Superior temporal gyrus (tissue), 1 donor: ENCODE measurements around the gene SPEM3.

Experiments
- DNase-seq: peaks from one replicate; pipeline ENCODE4 v3.0.0-alpha.2; 2016; ENCODE audit errors: extremely low spot score

The SPEM3 gene

DNA sequence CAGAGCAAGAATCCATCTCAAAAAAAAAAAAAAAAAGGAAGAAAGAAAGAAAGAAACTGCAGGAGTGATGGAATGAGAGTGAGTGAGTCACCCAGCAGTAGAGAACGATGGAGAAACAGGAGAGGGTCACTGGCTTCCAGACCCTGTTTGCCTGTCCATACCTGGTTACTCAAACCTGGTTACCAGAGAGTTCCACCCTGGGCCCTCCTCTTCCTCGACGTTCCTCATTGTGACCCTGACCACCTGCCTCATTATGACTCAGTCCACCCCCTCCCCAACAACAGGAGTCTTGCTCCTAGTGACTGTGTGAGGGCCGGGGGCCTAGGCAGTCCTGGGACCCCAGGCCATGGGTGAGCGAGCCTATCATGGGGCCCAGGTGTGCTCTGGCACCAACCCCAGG, at the start of gene SPEM3:
TSS of gene SPEM3 (plus strand) at position 301 of the 400 bp plus-strand sequence. CDS start at position 347, 46 bp downstream.
- DNase-seq: no peak

DNA sequence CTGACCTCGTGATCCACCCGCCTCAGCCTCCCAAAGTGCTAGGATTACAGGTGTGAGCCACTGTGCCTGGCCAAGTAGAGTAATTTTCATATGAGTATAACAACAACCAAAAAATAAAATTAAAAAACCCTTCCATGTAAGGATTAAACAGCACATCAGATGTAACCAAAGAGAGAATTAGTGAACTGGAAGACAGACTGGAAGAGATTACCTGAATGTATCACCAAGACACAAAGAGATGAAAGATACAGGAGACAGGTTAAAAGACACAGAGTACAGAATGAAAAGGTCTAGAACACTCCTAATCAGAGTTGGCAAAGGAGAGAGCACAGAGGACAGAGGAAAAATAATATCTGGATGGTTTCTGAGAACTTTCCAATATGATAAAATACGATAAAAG, 49.5 kb upstream of the SPEM3 start:
- DNase-seq: no peak

DNA sequence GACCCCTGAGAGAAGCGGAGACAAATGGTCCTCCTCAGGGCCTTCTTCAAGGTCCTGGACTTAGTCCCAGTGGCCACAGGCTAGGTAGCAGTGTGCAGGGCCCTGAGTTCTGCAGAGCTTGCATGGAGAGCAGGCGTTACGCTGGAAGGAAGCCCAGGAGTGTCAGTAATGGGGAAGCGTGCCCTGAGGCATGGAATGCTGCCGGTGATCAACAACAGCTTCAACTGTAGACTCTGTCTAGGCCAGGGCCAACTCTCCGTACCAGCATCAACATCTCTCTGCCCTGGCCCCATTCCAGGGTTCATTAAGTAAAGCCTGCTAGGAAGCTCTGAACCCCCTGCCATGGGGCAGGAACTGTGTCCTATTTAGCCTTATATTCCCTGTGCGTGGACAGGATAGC, 48.3 kb upstream of the SPEM3 start:
- DNase-seq: no peak

DNA sequence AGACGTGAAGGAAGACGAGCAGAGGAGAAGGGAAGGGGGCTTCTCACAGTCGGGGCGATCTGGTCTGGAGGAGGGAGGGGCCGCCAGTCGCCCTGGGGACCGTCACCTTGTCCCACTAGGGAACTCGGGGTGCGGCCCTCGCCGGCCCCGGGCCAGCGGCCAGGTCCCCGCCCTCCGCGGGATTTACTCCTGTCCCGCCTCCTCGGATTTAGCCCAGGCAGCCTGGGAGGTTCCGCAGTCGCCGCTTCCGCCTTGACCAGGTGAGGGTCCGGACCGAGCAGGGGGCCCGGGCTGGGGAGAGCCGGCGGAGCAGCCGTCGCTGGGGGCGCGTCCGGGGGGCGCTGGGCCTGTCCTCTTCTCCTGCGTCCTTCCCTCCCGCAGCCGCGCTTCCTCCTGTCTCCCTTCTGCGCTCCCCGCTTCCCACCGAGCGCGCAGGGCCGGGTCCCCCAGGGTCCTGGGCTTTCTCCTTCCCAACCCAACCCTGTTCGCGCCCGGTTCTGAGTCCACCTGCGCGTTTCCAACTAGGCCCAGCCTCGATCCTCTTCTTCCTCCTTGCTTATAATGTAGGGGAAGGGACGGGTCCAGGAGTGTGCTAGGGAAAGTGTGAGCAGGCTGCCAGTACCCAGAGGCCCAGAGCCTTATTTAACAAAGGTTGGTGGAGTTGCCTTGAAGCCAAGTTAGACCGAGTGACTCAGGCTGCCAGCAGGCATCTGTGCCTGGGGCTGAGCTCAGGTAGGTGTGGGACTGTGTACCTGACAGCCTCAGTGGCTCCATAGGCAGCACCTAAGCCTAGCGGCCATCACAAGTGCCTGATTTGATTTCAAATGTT, 47.6 kb upstream of the SPEM3 start, which contains the start of gene TNK1:
TSS of gene TNK1 (plus strand) at position 235 of the 829 bp plus-strand sequence. CDS start 1,838 bp downstream, outside the sequence.
- DNase-seq: no peak

DNA sequence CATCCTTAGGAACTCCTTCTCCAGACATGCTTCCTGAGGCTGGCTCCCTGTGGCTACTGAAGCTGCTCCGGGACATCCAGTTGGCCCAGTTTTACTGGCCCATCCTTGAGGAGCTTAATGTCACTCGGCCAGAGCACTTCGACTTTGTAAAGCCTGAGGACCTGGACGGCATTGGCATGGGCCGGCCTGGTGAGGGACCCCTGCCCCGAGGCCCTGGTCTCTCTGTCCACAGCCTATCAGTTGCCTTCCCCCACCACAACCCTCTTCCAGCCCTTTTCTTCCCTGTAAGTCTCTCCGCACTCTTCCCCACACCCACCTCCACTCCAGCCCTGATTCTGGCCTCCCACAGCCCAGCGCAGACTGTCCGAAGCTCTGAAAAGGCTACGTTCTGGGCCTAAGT, 45.8 kb upstream of the SPEM3 start:
- DNase-seq: no peak

DNA sequence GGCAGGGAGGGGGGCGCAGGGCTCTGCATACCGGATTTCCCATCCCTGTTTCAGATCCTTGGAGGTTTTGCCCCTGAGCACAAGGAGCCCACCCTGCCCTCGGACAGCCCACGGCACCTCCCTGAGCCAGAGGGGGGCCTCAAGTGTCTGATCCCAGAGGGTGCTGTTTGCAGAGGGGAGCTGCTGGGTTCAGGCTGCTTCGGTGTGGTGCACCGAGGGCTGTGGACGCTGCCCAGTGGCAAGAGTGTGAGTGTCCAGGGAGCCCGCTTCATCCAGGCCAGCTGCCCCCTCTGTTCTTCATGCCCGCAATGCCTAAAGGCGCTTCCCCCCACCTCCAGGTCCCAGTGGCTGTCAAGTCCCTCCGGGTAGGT, 45.3 kb upstream of the SPEM3 start:
- DNase-seq: no peak

DNA sequence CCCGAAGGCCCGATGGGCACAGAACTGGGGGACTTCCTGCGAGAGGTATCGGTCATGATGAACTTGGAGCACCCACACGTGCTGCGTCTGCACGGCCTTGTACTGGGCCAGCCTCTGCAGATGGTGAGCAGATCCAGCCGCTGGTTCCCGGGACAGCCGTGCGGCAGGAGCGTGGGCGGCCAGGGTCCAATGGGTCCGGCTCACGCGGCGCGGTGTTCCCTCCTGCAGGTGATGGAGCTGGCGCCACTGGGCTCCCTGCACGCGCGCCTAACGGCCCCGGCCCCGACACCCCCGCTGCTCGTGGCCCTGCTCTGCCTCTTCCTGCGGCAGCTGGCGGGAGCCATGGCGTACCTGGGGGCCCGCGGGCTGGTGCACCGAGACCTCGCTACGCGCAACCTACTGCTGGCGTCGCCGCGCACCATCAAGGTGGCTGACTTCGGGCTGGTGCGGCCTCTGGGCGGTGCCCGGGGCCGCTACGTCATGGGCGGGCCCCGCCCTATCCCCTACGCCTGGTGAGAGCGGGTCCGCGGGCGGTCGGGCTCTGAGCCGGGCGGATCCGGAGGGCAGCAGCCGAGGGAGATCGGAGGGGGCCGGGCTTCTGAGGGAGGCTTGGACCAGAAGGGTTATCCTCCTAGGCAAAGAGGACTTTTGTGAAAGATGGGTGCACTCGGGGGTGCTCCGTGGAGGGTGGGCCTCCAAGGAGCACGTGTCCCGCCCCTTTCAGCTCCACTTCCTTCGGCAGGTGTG, 44.7 kb upstream of the SPEM3 start:
- no peak for DNase-seq

DNA sequence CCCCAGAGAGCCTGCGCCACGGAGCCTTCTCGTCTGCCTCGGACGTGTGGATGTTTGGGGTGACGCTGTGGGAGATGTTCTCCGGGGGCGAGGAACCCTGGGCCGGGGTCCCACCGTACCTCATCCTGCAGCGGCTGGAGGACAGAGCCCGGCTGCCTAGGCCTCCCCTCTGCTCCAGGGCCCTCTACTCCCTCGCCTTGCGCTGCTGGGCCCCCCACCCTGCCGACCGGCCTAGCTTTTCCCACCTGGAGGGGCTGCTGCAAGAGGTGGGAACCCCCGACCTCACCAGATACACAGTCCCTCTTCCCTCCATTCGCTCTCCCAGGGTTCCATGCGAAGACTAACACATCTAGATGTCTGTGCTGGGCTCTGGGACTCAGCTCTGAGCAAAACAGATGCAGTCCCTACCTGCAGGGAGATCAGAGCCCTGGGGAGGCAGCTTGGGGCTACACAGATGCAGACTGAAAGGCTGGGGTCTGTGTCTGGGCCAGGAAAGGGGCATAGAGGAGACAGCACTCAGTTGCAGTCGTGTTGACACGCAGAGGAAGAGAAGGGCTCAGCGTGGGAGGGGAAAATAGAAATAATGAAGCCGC, 44.1 kb upstream of the SPEM3 start:
- DNase-seq: no peak

DNA sequence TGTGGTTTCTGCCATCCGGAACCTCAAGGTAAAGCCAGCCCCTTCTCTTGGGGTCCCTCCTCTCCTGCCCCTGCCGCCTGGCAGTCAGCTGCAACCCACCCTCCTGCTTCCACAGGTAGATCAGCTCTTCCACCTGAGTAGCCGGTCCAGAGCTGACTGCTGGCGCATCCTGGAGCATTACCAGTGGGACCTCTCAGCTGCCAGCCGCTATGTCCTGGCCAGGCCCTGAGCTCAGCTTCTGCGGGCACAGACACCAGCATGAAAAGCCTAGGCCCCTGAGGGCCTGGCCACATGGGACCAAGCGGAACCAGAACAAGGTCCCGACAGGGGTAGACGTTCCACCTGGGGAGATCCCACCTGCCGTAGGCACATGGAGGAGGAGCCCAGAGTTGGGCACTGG, 39.8 kb upstream of the SPEM3 start:
- DNase-seq: no peak

DNA sequence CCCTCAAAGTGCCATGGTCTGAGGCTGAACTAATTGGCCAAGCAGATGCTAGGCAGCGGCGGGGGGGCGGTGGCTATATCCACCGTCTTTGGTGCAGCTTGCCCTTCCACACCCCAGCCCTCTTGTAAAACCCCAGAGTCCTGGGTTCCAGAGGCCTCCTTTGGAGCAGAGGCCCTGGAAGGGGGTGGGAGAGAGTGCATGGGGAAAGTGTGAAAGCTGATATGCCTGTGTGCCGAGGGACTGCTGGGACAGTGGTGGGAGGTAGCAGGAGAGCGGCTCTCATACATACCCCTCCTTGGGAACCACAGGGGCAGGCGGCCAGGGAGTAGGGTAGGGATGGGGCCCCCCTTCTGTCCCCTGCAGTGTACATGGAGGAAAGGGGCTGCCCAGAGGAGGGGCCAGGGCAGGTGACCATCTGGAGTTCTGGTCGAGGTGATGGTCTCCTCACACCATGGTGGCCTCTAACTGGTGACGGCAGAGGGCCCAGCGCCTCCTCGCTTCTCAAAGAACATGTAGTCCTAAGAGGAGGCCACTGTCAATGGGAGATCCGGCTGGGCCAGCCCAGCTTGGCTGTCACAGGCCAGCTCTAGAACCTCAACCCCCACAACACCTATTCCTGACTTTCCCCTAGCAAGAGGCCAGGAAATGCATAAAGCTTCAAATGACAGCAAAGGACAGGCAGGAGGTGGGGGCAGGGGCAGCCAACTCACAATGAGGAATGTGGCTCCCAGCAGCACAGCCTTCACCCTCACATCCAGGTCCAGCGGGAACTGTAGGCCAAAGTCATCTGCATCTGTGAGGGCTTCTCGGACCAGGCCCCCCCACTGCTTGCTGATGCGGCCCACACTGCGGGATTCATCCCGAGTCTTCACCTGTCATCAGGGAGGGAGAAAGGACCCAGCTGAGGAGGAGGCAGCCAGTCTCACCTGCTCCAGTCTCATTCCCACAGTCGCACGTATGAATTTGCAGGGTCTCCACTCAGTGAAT, 38.4 kb upstream of the SPEM3 start:
- no peak for DNase-seq

DNA sequence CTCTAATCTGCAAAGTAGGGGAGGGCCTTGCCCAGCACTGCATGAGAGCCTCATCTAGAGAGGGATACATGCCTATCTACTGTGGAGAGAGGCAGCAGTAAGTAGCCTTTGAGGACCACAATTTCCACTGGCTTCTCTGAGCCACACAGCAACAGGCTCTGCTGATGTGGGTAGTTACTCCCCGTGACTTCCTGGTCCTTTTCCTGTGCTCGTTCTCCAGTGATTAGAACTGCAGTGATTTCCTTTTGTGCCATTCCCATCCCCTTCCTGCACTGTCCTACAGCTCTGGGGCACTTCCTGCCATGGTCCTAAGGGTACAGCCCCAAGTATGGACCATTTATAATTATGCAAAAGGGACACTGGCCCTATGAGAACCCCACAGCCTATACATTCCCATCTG, 37.4 kb upstream of the SPEM3 start:
- no peak for DNase-seq

DNA sequence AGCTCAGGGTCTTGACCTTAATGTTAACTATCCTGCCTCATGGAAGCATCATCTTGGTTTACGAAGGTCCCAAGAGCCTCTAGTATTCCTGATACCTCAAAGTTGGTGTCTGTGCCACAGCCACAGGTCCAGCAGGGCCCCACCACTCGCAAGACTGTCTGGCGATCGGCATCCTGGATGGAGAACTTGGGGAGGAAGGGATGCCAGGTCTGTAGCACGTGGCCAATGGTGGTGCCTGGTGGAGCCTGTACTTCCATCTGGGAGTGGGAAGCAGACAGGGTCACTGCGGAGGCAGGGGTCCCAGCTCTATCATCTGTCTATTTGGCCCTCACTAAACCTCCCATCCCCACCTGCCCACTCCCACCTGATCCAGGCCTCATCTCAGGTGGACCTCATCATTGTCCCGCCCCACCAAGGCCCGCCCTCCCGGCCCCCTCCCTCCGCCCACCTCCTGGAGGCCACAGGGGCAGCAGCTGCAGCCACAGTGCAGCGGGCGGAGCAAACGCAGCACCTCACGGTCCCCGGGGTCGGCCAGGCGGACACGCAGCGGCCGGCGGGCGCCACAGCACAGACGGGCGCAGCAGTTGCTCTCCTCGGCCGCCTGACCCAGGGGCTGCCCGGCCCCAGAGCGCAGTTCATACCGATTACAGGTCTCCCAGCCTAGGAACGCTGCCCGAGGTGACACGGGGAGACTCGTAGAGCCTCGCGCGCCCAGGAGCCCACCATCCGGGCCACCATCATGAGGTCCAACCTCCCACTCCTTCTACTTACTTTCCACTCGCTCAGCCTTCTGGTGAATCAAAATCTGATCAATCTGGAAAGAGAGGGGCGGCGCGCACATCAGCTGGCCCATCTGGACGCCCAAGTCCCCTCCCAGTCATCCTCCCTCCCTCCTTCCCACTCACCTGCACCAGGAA, 35.7 kb upstream of the SPEM3 start:
- no peak for DNase-seq

DNA sequence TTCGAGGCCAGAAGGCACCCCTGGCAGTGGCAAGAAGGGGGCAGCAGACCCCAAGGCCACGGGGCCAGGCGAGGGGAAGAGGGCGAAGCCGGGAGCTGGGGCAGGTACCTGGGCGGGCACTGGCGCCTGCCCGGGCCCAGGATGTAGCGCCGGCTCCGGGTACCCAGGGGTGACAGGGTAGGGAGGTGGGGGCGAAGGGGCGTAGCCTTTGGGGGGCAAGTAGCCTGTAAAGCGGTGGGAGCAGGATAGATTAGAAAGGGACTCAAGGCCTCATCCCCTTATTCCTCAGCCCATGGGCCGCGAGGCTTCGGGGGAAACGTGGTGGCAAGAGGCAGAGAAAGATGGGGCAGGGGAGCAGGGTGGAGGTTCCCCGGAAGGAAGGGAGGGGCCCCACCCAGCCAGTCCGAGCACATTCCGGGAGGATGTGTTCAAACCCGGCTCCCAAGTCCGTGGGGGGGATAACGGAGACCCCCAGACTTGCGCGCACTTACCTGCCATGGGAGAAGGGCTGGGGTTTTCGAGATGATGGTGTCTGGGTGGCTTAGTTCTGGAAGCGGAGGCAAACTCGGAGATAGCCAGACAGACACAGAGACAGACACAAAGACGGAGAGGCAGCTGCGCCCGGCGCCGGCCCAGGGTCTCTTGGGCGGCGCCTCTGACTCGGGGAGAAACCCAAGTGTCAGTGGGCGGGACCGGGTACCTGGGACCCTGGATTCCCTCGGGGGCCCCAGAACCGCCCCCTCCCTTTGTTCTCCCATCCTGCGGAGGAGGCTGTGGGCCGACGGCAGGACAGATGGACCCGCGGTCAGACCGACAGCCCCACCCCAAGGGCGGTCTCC, 34.8 kb upstream of the SPEM3 start:
- DNase-seq: no peak

DNA sequence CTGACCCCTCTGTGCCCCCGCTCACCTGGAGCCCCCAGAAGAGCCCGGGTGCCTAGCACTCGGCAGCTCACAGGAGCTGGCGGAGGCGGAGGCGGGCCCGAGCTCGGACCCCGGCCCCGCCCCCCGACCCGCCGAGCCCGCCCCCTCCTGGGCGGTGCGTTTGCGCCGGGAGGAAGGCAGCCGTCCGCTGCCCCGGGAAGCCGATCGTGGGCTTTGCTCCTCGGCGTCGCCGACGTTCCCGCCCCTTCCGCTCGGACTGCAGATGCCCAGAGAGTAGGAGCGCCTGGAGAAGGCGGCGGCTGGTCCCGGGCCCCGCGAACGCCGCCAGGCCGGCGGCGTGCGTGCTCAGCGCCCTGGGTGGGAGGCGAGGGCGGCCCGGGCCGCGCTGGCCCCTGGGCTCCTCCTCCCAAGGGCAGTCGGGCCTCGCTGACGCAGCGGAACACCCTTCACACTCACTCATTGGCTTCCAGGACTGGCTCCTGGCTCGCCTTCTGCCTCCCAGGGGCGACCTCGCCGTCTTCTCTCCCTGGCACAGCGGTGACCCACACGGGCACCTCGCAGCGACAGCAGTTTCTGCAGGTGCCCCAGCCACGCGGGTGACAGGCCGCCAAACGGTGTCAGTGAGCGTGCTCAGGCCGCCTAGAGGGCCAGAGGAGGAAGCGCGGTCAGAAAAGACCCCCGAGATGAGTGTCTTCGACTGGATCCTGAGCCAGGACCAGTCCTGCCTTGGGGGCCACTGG, 34.0 kb upstream of the SPEM3 start, which contains the start of gene PLSCR3:
TSS of gene PLSCR3 (minus strand) at position 74 of the 740 bp plus-strand sequence. CDS start 415 bp downstream, outside the sequence.
- peak; percentile 73 for DNase-seq

DNA sequence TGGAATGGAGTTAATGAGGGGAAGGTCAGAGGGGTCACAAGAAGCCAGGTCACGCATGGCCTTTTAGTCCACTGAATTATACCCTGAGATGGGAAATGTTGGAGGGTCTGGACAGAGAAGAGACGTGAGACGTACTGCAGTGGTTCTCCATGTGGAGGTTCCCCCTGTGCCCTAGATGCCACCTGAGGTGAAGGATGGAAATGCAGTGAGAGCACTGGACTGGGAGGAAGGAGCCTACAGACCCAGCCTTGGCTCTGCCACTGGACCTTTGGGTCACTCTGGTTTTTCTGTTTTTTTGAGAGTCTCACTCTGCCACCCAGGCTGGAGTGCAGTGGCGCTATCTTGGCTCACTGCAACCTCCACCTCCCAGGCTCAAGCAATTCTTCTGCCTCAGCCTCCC, 32.5 kb upstream of the SPEM3 start:
- no peak for DNase-seq

DNA sequence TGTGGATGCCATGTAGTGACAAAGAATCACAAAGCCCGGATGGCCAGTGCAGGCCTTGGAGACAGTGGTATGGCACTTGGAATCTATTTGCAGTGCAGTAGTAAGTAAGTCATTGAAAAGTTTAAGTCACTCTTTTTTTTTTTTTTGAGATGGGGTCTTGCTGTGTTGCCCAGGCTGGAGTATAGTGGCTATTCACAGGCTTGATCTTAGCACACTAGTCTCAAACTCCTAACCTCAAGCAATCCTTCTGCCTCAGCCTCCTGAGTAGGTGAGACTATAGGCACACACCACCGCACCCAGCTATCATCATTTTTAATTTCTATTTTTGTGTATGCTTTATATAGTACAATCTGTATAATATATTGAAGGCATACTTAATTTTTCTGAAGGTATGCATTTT, 30.0 kb upstream of the SPEM3 start:
- DNase-seq: no peak

DNA sequence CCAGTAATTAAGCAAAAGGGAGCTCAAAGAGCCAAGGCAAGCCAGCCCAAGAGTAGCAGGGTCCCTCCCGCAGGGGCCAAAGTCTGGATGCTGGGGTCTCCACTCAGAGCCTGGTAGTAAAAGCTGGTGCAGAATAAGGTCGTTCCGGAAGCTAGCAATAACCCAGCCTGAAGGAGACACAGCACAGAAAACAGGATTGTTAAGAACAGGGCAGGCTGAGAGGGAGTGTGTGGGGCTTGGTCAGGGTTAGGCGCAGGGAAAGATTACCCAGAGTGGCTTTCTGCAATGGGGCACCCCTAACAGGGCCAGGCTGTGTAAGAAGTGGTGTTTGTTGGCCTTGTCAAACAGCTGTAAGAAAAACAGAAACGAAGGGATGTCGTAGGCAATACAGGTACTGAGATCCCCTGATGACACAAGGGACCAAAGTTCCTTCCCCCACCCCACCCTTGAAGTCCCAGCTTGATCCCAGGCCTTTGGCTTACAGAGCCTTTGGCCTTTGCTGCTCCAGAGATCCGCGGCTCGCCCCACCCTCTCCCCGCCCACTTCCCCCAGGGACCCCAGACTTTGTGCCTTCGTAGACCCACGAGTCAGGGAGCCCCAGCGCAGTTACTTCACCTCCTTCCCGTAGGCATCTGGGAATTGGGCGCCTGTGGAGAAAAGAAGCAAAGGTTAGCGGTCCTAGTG, 25.5 kb upstream of the SPEM3 start:
- no peak for DNase-seq

DNA sequence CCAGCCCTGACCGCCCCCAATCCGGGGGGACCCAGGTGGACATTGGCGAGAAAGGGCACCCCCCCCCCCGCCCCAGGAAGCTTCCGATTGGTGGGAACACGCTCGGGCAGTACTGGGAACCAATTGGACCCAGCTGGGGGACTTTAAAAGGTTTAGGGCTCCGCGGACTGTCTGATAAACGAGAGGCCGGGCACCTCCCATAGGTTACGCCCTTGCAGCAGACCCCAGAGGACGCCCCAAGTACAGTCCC, 25.0 kb upstream of the SPEM3 start:
- no peak for DNase-seq
